Measurements from ENCODE around the gene PDE7B.

GRCh38 chr6:136067731-136068341, 216.3 kb downstream of the PDE7B start:
- no peak for TF ChIP-seq CTCF (IDR thresholded peaks at IDR 0.05)
- TF ChIP-seq ATF2 (CRISPR knock-in tag; IDR thresholded peaks at IDR 0.05; ENCODE audit: borderline replicate concordance, low read depth), result no peak
- TF ChIP-seq ZNF416 (CRISPR knock-in tag; IDR thresholded peaks at IDR 0.05), result no peak
- TF ChIP-seq MAX (CRISPR knock-in tag; IDR thresholded peaks at IDR 0.05), result no peak
- no peak for TF ChIP-seq FOXK1 (CRISPR knock-in tag; IDR thresholded peaks at IDR 0.05)
- TF ChIP-seq, protein P1, sequence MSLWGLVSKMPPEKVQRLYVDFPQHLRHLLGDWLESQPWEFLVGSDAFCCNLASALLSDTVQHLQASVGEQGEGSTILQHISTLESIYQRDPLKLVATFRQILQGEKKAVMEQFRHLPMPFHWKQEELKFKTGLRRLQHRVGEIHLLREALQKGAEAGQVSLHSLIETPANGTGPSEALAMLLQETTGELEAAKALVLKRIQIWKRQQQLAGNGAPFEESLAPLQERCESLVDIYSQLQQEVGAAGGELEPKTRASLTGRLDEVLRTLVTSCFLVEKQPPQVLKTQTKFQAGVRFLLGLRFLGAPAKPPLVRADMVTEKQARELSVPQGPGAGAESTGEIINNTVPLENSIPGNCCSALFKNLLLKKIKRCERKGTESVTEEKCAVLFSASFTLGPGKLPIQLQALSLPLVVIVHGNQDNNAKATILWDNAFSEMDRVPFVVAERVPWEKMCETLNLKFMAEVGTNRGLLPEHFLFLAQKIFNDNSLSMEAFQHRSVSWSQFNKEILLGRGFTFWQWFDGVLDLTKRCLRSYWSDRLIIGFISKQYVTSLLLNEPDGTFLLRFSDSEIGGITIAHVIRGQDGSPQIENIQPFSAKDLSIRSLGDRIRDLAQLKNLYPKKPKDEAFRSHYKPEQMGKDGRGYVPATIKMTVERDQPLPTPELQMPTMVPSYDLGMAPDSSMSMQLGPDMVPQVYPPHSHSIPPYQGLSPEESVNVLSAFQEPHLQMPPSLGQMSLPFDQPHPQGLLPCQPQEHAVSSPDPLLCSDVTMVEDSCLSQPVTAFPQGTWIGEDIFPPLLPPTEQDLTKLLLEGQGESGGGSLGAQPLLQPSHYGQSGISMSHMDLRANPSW (CRISPR knock-in tag; conservative IDR thresholded peaks at IDR 0.05; ENCODE audit: low read depth), result no peak
- TF ChIP-seq ZNF138 (CRISPR knock-in tag; conservative IDR thresholded peaks at IDR 0.05), result no peak

Data from WTC11 (cell line).